Sciatic nerve (tissue), 2 donors: Measurements from ENCODE around the gene KCNC1. TPM values are rescaled to one million over a fixed set of nuclear protein-coding genes. Genes with fewer than 3 reads are reported as not detected.

ENCODE experiments used
- ATAC-seq: fragments of 200-7000 bp; cut with Tn5 transposase; one replicate; pipeline ENCODE4 v1.9.1; 2020; ENCODE audit warnings: mild to moderate bottlenecking, moderate library complexity
- DNase-seq: peaks from one replicate; pipeline ENCODE4 v3.0.0-alpha.2; 2020; ENCODE audit warnings: low spot score
- intact Hi-C: fragments of 100-400 bp; cut with DNase I; formaldehyde crosslinking; loops from one replicate; pipeline ENCODE4 v1.14.2; 2022
- total RNA-seq: library from RNA; stranded (reverse); fragmentation: NEBNext Ultra II Directional; extraction: Animal tissue kit (Norgen Biotek cat#: 25700); gene quantifications from one replicate; pipeline ENCODE4 v1.2.1, GENCODE V29; 2021
- donor health status: DM: no; HTN: no; CAD: no.
- donor health status: DM: no; HTN: no; CAD: no.

KCNC1 gene
- total RNA-seq, 1 donor from 2014 or later, result not detected

DNA sequence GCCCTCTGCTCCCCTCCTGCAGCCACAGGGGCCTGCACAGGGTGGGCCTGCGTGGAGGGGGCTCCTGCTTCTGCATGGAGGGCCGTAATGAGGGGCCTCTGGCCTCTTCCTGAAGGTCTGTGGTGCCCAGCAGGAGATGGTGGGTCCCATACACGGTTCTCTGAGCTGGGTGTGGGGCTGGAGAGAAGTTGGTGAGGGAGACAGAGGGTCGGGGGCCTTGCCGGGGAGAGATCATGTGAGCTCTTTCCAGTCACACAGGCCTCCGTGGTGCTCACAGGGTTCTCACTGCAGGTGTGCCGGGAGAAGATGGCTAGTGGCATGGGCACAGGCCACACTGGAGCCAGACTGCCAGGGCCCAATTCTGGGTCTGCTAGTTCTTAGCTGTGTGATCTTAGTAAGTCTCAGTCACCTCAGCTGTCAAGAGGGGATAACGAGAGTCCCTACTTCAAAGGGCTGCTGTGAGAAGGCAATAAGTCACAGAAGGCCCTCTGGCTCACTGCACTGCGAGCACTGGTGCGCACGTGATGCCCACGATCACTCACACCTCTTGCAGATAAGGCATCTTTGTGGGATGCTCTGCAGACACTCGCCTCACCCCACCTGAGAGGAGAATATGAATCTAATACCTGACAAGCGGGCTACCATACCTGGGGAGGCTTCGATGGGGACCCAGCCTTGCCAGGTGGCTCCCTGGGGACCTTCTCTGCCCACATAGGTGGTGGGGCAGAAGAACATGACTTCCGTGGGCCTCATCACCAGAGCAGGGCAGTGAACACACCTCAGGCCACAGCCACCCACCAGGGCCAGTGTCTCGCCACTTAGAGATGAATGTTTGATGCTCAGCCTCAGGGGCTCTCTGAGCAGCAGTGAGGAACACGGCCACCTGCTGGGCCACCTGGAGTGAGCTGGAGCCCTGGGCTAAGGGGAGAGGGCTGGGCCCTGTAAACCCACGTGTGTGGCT, 14.5 kb downstream of the KCNC1 start:
- peak; percentile 33 for DNase-seq
- intact Hi-C loops, result no loop called here
- no peak for ATAC-seq

DNA sequence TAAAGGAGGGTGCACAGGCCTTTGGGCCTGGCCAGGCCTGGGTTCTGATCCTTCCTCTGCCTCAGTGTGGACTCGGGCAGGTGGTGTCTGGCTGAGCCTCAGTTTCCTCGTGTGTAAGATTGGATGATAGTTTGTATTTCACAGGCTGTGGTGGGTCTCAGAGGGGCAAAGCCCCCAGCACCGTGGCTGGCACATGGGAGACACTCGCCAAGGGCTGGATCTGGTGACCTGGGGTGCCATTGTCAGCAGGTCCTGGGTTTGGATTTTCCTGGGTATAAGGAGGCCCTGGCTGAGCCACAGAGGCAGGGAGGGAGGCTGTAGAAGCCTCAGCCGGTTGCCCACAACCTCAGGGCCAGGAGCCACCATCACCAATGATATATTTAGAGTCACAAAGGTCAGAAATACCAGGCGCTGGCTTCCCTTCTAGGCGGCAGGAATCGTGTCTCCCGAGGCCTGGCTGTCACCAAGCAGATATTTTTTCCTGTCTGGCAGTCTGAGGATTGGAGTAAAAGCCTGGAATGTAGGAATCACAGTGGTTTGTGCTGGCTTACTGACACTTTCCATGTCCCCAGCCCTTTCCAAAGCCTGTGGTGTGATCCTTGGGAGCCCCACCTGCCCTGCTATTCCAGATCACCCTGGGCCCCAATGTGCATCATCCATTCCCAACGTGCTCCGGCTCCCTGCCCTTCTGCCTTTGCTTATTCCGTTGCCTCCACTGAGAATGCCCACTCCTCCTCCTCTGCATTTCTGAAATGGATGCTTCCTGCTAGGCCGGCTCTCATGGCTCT, 15.6 kb downstream of the KCNC1 start:
- intact Hi-C loops, result no loop called here
- no peak for DNase-seq
- ATAC-seq, result no peak

DNA sequence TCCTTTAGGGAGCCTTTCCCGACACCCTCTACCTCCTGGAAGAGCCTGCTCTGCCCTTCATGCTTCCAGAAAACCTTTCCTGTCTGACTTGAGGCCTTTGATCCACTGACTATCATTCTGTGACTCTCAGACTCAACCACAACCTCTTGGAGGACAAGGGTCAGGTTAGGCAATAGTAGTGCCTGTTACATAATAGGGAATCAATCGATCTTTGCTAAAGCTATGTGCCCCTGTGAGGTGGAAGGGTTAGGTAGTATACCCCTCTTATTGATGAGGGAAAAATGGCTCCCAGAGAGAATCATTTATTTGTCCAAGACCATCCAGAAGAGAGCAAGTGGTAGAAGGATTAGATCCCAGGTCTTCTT, 16.2 kb downstream of the KCNC1 start:
- DNase-seq (no peak), ATAC-seq (no peak)
- intact Hi-C loops, result no loop called here

DNA sequence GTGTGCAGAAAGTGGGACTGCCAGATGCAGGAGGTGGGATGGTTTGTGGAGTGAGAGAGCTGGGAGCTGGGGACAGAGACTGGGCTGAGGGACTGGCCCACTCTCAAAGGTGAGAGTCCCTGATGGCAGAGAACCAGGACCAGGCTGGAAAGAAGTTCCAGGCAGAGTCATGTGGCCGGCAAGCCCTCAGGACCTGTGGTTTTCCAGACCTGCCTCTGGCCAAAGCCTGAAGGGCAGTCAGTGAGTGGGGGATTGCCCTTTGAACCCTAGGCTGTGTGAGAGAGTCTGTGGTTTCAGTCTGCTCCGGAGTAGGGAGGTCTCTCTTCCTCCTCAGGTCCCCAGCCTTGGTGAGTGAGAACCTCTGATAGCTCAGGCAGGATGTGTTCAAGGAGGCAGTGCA, 17.0 kb downstream of the KCNC1 start:
- ATAC-seq (no peak), DNase-seq (no peak)
- intact Hi-C loops, result no loop called here

DNA sequence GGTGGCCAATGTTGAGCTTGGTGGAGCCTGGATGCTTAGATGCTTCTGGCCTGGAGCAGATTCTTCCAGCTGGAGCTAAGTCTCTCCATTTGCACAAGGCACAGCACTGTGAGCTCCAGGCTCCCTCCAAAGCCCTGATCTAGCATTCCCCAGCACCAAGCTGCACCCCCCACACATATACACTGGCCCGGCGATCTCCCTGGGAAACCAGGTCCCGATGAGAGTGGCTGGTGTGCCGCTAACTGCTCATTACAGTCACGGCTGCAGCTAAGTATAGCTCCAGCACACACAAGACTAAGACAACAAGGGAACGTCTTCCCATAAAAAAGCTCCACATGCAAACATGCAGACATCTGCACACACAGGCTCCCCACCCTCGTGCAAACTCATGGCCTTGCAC, 17.6 kb downstream of the KCNC1 start:
- intact Hi-C loops, result no loop called here
- DNase-seq (no peak), ATAC-seq (no peak)

DNA sequence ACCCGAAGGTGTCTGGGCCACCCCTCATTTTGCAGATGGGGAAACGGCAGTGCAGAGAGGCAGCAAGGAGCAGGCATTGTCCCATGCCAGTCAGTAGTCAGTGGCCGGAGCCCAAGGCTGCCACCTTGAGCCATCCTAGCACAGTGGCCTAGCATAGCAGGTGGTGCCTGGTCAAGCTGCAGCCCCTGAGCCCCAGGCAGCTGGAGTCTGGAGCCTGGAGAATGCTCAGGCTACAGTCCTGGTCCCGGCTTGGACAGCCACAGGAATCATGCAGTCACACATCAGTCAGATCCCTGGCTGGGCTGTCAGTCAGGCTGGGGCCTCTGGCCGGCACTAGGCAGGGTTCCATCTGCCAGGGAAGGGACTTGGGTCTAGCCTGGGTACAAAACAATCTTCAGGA, 18.6 kb downstream of the KCNC1 start:
- ATAC-seq, result no peak
- intact Hi-C loops, result no loop called here
- no peak for DNase-seq

DNA sequence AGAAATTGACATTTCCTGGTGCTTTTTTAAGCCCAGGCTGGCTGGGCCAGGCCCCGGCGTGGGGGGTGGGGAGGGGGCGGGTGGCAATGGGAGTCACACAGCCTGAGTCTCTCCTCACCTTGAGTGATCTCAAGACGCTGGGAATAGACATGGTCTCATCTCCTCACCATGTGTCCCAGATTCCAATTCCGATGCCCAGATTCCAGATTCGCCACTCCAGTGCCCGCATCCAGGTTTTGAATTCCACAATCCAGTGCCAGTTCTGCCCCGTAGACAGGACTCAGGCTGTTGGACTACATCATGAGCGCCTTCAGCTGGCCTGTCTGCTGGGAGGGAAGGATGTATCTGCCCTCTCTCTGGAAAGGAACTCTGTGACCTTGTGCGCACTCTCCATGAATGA, 19.1 kb downstream of the KCNC1 start:
- intact Hi-C loops, result no loop called here
- DNase-seq (no peak), ATAC-seq (no peak)

DNA sequence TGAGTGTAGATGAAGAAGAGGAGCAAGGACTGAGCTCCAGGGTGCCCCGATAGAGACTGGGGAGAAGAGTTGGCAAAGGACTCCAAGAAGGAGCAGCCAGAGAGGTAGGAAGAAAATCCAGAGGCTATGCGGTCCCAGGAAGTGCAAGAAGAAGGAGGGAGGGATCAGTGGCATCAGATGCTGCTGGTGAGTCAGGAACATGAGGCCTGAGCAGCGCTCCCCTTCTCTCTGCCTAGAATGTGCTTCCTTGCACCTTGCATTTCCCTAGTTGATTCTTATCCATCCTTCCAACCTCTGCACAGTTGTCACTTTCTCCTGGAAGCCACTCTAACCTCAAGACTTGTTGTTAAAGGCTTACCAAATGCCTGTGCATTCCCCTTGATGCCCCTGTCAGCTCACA, 21.3 kb downstream of the KCNC1 start:
- ATAC-seq, result no peak
- DNase-seq, result no peak
- intact Hi-C loops, result no loop called here

DNA sequence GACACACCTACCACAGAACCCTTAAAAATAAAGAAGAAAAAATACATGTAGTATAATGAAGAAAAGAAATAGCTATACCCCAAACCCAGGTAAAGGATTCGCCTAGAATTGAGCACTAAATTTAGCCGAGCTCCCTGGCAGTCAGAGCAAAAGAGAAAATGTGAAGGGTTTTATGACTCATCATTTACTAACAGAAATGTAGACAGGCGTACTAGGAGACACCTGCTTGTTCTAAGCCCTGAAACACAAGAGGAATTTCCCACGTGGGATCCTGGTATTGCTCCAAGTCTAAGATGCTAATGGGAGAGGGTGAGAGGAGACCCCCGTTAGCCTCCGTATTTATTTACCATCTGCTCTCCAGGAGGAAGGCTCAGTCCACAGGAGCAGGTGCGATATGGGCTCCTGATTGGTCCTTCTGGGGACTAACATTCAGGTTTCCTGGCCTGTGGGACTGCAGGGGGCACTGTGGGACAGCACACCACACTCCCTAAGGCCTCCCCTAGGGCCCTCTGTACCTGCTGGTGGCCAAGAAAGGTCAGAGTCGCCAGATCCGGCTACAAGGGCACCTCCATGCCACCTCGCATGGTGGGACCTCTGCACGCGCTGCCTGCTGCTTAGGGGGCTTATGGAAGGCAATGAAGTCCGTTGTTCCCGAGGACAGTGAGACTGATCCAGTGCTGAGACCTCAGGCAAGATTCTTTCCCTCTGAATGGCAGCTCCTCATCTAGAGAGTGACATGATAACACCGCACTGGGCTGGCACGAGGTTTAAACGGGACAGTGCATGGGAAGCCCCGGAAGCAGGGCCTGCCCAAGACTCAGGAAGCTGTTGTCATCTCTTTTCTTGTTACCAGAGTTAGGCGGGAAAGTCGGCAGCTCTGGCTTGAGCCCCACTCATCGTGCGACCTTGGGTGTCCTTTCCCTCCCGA, 25.8 kb downstream of the KCNC1 start:
- intact Hi-C loops, result no loop called here

DNA sequence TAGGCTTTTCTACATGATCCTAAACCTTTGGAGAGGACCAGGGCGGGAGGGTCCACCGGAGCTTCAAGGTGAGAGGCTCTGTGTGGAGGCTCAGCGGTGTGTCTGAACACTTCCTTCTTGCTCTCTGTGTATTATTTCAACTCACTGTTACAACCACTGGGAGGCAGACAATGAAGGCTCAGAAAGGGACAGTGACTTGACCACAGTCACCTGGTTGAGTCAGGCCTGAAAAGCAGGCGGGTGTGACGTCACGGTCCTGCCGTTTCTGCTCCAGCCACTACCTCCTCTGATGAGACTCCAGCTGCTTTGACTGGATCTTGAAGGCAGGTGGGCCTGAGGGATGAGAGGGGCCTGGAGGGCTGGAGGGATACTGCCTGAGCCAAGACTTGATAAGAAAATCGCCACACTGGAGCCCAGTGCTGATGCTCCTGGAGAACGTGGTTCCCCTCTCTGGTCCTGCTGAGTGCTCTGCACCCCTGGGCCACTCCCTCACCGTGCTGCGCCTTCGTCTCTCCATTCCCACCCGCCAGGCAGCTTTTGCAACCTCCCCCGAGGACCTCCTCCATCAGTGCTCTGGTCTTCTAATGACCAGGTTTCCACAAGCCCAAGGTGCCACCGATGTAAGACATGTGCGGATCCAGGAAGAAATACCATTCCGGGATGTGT, 27.9 kb downstream of the KCNC1 start:
- ATAC-seq (no peak), DNase-seq (no peak)
- intact Hi-C loops, result no loop called here

More for the DNA sequence above, 25.8 kb downstream of the KCNC1 start:
- ATAC-seq, result peak; percentile 39
- no peak for DNase-seq

DNA sequence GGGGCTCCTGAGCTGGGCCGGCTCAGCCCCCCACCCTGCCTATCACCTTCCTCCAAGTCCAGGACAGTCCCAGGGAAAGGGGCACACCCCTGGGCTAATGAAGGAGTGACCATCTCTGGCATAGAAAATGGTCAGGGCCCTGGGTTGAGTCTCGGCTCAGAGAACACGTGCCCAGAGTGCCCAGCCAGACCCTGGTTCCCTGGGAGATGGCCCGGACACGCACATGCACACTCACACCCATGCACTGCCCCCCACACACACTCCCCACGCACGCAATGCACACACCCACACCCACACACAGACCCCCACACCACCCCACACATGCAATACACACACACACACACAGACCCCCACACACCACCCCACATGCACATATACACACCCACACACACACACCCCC, 28.7 kb downstream of the KCNC1 start:
- intact Hi-C loops, result no loop called here
- DNase-seq (no peak), ATAC-seq (no peak)

DNA sequence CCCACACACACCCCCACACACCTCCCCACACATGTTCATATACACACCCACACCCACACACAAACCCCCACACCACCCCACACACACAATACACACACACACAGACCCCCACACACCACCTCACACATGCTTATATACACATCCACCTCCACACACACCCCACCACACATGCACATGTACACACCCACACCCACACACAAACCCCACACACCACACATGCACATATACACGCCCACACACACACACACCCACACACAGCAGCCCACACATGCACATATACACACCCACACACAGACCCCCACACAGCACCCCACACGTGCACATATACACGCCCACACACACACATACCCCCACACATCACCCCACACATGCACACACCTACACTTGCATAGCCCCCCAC, 29.1 kb downstream of the KCNC1 start:
- ATAC-seq, result no peak
- no peak for DNase-seq
- intact Hi-C loops, result no loop called here

DNA sequence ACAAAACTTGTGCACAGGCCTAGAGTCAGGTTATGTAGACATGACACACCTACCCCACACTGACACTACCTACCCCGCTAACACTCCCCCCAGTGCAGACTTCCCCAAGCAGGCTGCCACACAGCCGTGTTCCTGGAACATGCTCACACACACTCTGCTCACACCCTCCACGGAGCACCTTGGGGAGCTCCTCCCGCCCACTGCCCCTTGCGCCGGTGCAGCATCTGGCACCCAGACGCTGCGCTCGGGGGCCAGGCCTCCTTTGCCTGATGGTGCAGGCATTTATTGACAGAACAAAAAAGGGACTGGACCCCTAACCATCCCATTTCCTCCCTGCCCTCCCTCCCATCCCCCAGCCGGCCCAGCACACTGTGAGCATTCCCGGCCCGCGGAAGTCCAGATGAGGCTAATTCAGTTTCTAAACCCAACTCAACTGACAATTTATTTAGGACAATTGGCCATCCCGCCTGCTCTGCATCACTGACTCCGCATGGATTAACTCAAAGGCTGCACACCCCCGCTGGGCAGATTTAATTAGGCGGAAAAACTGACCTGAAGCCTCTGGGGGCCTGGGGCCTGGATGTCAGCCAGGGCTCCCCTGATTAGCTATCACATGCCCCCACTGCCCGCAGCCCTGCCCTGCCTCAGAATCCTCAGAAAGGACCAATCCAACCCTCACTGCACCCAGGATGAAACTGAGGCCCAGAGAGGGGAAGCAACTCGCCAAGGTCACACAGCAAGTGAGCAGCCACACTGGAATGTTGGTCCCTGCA, 30.1 kb downstream of the KCNC1 start:
- ATAC-seq (no peak), DNase-seq (no peak)
- intact Hi-C loops, result no loop called here

DNA sequence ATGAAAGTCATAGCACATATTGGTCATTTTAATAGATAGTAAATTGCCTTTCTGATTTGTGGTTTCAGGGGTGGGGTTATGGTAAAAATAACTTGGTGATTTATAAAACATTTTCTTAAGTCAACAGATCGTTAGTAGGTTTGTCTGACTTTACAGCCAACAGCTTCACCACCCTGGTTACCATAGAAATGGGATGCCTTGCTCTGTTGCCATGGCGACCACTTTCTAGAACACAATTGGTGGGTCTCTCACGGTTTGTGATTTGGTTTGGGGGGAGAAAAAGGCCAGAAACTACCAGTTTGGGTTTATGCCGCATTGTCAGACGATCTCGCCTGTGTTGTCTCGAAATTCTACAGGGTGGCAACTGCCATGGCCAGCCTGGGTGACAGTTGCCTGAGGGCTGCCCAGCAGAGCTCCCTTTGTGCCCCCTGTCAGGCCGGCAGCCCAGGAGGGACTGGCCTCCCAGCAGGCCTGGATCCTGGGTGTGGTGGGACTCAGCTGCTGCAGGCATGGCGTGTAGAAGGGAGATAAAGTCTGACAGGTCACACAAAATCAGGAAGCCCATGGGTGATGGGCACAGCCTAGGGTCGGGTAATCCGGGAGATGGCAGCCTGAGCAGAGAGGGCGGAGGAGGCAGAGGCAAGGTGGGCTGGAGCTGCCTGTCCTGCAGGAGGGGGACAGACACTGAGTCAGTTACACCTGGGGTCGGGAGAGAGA, 30.9 kb downstream of the KCNC1 start:
- no peak for ATAC-seq
- DNase-seq, result no peak
- intact Hi-C loops, result no loop called here

DNA sequence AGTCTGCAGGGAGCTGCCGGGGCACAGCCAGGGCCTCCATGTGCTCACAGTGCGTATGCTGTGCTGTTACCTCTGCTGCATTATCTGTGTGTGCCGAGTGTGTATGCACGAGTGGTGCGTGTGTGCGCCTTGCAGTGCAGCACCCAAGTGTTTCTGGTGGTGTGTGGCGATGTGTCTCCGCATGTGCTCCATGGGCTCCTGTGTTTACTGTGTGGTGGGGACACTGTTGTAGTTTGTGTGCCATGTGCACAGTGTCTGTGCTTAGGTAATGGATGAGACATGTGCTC, 31.4 kb downstream of the KCNC1 start:
- intact Hi-C loops, result no loop called here
- DNase-seq, result no peak
- no peak for ATAC-seq

DNA sequence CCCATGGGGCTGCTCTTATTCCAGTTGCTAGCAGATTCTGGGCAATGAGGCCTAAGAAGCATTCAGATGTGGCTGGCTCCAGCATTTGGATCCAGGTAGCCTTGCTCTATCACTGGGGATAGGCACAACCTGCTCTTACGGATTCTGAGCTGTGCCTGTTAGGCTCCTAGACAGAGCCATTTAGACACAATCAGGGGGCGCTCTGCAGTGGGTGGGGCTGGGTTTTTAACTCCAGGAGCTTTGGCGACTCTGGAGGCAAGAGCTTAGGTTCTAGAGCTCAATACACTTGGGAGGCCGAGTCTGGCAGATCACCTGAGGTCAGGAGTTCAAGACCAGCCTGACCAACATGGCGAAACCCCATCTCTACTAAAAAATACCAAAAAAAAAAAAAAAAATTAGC, 32.0 kb downstream of the KCNC1 start:
- no peak for ATAC-seq
- DNase-seq, result no peak
- intact Hi-C loops, result no loop called here

DNA sequence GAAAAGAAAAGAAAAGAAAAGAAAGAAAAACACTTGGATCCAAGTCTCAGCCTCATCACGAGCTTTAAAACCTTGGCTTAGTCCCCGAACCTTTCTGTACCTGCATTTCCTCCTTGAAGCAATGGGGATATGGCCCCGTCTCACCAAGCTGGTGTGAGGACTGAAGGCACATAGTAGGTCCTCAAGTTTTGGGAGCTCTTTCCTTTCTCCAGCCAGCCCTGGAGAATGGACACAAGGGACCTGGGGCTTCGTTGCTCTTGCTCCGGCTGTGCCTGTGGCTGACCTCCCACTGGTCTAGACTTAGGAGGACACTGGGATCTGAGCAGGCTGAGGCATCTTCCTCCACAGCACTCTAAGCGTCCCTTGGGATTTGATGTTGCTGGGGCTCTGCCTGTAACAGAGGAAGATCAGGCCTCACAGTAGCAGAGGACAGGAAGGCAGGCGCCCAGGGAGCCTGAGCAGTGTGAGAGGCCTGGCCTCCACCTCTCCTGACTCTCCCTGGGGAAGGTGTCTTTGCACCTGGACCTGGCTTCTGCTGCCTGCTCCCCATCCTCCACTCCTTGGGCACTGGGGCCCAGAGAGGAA, 32.8 kb downstream of the KCNC1 start:
- ATAC-seq, result no peak
- no peak for DNase-seq
- intact Hi-C loops, result no loop called here
